SK-N-SH (cell line): ENCODE data around the gene RGS13. TPM values are rescaled to one million over a fixed set of nuclear protein-coding genes. Genes with fewer than 3 reads are reported as not detected.

Experiments
- CTCF ChIA-PET: fragments of 300-600, 350-600 bp; formaldehyde crosslinking; extraction: SDS; loops from one replicate; lab custom pipeline; 2021; lab: Yijun Ruan, JAX
- POLR2A ChIA-PET: fragments of 350-600 bp; sonication (Branson Sonifier 250); formaldehyde crosslinking; extraction: SDS; loops from one replicate; lab custom pipeline; 2020; ENCODE audit warnings: antibody characterized with exemption, inconsistent platforms; lab: Yijun Ruan, JAX
- DNase-seq: peaks from one replicate; pipeline ENCODE4 v3.0.0; 2012
- H2AFZ ChIP-seq: fragments of 200-600 bp; sonication (generic); 2 replicates; pipeline ENCODE4 v1.8.1; 2016; ENCODE audit warnings: antibody characterized with exemption, mild to moderate bottlenecking, low read depth
- H3F3A ChIP-seq: fragments of 200-600 bp; sonication (generic); replicated peaks from 2 replicates; pipeline ENCODE3; 2016; ENCODE audit warnings: antibody characterized with exemption, mild to moderate bottlenecking; ENCODE audit not compliant: insufficient read depth
- H3K27ac ChIP-seq, 2 experiments: fragments of 200-500 bp in 1 of 2; fragments of 200-600 bp in 1 of 2; sonication (Bioruptor generic) in 1 of 2; sonication (generic), shearing (Covaris generic) in 1 of 2; 2 replicates each; pipeline versions ENCODE4 v1.5.1 to v1.6.1; 2014 to 2016; ENCODE audit warnings: low read depth in 2 of 2, inconsistent platforms in 1 of 2, low read length in 1 of 2, mild to moderate bottlenecking in 1 of 2, mixed read lengths in 1 of 2
- H3K27me3 ChIP-seq: fragments of 200-600 bp; sonication (generic), shearing (Covaris generic); 2 replicates; pipeline ENCODE4 v1.6.1; 2016; ENCODE audit warnings: mixed run types; ENCODE audit not compliant: insufficient read depth
- H3K36me3 ChIP-seq, 2 experiments: fragments of 200-500 bp in 1 of 2; fragments of 200-600 bp in 1 of 2; sonication (Bioruptor generic) in 1 of 2; sonication (generic) in 1 of 2; replicated peaks in 1 of 2; 2 replicates each; pipeline versions ENCODE3 to v1.5.1; 2014 to 2016; ENCODE audit warnings: low read length in 1 of 2, mild to moderate bottlenecking in 1 of 2; ENCODE audit not compliant: insufficient read depth in 2 of 2, control insufficient read depth in 1 of 2
- H3K4me1 ChIP-seq, 2 experiments: fragments of 200-500 bp in 1 of 2; fragments of 200-600 bp in 1 of 2; sonication (Bioruptor generic) in 1 of 2; sonication (generic), shearing (Covaris generic) in 1 of 2; 2 replicates each; pipeline versions ENCODE4 v1.5.1 to v1.6.1; 2014 to 2016; ENCODE audit warnings: low read depth in 1 of 2, low read length in 1 of 2, mixed run types in 1 of 2; ENCODE audit not compliant: insufficient read depth in 2 of 2, control insufficient read depth in 1 of 2
- H3K4me2 ChIP-seq: fragments of 200-600 bp; sonication (generic), shearing (Covaris generic); 2 replicates; pipeline ENCODE4 v1.6.1; 2017; ENCODE audit warnings: mixed run types
- H3K4me3 ChIP-seq, 2 experiments: fragments of 200-500 bp in 1 of 2; fragments of 200-600 bp in 1 of 2; sonication (Bioruptor generic) in 1 of 2; sonication (generic), shearing (Covaris generic) in 1 of 2; 2 replicates each; pipeline versions ENCODE4 v1.5.1 to v1.8.1; 2014 to 2016; ENCODE audit warnings: low read depth in 2 of 2, inconsistent platforms in 1 of 2, low read length in 1 of 2, mild to moderate bottlenecking in 1 of 2, mixed read lengths in 1 of 2, moderate library complexity in 1 of 2
- H3K79me2 ChIP-seq: fragments of 200-600 bp; sonication (generic); 2 replicates; pipeline ENCODE4 v1.8.1; 2017; ENCODE audit warnings: mild to moderate bottlenecking; ENCODE audit not compliant: insufficient read depth
- H3K9ac ChIP-seq: fragments of 200-600 bp; sonication (generic); 2 replicates; pipeline ENCODE4 v1.6.1; 2017; ENCODE audit warnings: mixed run types
- H3K9me2 ChIP-seq: fragments of 200-600 bp; sonication (generic); 2 replicates; pipeline ENCODE4 v1.6.1; 2017; ENCODE audit warnings: mixed run types
- H3K9me3 ChIP-seq: fragments of 200-600 bp; sonication (generic); 2 replicates; pipeline ENCODE4 v1.6.1; 2017; ENCODE audit warnings: mixed run types, mild to moderate bottlenecking, moderate library complexity
- H4K20me1 ChIP-seq: fragments of 200-600 bp; sonication (generic); 2 replicates; pipeline ENCODE4 v1.6.1; 2017; ENCODE audit warnings: mild to moderate bottlenecking, mixed run types; ENCODE audit not compliant: insufficient read depth
- ELF1 ChIP-seq: IDR thresholded peaks from 2 replicates; pipeline ENCODE4 v1.4.0; 2012
- EP300 ChIP-seq, 2 experiments: IDR thresholded peaks; 2 replicates each; pipeline versions ENCODE4 v1.4.0 to v1.6.1; 2012; ENCODE audit warnings: borderline replicate concordance in 1 of 2, low read depth in 1 of 2, low read length in 1 of 2
- EZH2phosphoT487 ChIP-seq: fragments of 200-600 bp; sonication (generic); IDR thresholded peaks from 2 replicates; pipeline ENCODE4 v1.6.1; 2017; ENCODE audit warnings: low read depth, mixed run types, mild to moderate bottlenecking, antibody characterized with exemption, moderate library complexity, borderline replicate concordance
- FOXJ3 ChIP-seq: sonication (generic); formaldehyde crosslinking; IDR thresholded peaks from 2 replicates; pipeline ENCODE4 v1.5.1; 2020; ENCODE audit warnings: mild to moderate bottlenecking, missing genetic modification reagents
- FOXM1 ChIP-seq: IDR thresholded peaks from 2 replicates; pipeline ENCODE4 v1.4.0; 2012; ENCODE audit warnings: low read depth, mild to moderate bottlenecking
- GATA2 ChIP-seq: sonication (generic); formaldehyde crosslinking; IDR thresholded peaks from 2 replicates; pipeline ENCODE4 v1.5.0; 2020; ENCODE audit warnings: mild to moderate bottlenecking, missing genetic modification reagents
- RXRA ChIP-seq: IDR thresholded peaks from 2 replicates; pipeline ENCODE4 v1.4.0; 2012; ENCODE audit warnings: low read depth, mild to moderate bottlenecking, borderline replicate concordance
- SMC3 ChIP-seq: IDR thresholded peaks from 2 replicates; pipeline ENCODE4 v1.6.1; 2012; ENCODE audit warnings: low read depth, low read length, improper control_type of control experiment
- TEAD4 ChIP-seq: IDR thresholded peaks from 2 replicates; pipeline ENCODE4 v1.4.0; 2012; ENCODE audit warnings: mild to moderate bottlenecking, borderline replicate concordance; ENCODE audit not compliant: insufficient read depth
- USF1 ChIP-seq: IDR thresholded peaks from 2 replicates; pipeline ENCODE4 v1.4.0; 2012; ENCODE audit warnings: low read depth, borderline replicate concordance
- WGBS: methylation state at CpG from one replicate; pipeline ENCODE4 v1.1.6; 2017; ENCODE audit warnings: low lambda C conversion rate; 5-methylcytosine and 5-hydroxymethylcytosine counted together
- polyA plus RNA-seq, 3 experiments: library from polyadenylated mRNA; depleted of rRNA; stranded (reverse); fragments of >200 nt; gene quantifications; 2 replicates each; pipeline ENCODE4 v1.2.3, GENCODE V29; 2012
- TF ChIP-seq, protein P1 (sequence below): fragments of 150-350 bp; IDR thresholded peaks from 2 replicates; pipeline ENCODE4 v1.6.1; 2017; ENCODE audit warnings: antibody characterized with exemption, low read length, low read depth, borderline replicate concordance
- TF ChIP-seq, protein P2 (sequence below): IDR thresholded peaks from 2 replicates; pipeline ENCODE4 v1.4.0; 2012; ENCODE audit warnings: low read depth, borderline replicate concordance
- TF ChIP-seq, protein P3 (sequence below): IDR thresholded peaks from 2 replicates; pipeline ENCODE4 v1.4.0; 2012; ENCODE audit warnings: low read depth
- TF ChIP-seq, protein P4 (sequence below): IDR thresholded peaks from 2 replicates; pipeline ENCODE4; 2012

The RGS13 gene
- polyA plus RNA-seq, 1 of the 3 experiments (the other 2 are of a cell fraction), result not detected

GRCh38 chr1:192691041-192691440 lies 55.1 kb downstream of the RGS13 start (continued):
- TF ChIP-seq, protein P1, sequence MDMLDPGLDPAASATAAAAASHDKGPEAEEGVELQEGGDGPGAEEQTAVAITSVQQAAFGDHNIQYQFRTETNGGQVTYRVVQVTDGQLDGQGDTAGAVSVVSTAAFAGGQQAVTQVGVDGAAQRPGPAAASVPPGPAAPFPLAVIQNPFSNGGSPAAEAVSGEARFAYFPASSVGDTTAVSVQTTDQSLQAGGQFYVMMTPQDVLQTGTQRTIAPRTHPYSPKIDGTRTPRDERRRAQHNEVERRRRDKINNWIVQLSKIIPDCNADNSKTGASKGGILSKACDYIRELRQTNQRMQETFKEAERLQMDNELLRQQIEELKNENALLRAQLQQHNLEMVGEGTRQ, result no peak
- TF ChIP-seq RXRA, result no peak

GRCh38 chr1:192696082-192696481 lies 60.1 kb downstream of the RGS13 start:
- H3K27ac ChIP-seq, result no peak overlapping the region
- no peak overlapping the region for H3K4me3 ChIP-seq
- 64% methylated on average over 2 of the region's 2 CpGs for WGBS
- POLR2A ChIA-PET, result no interaction called here
- H3K9me3 ChIP-seq, result no peaks in the 10 kb centered on the region
- H3F3A ChIP-seq, result peaks cover 9% of the 10 kb centered on the region
- H3K4me2 ChIP-seq, result no peak overlapping the region
- CTCF ChIA-PET, result interaction anchor here (1.0 kb wide), 1 partner anchor 222 kb away, joined by 3 read pairs; no protein-coding TSS in a partner anchor
- no peaks in the 10 kb centered on the region for H3K79me2 ChIP-seq
- H3K36me3 ChIP-seq, result no peaks in the 10 kb centered on the region
- H3K4me1 ChIP-seq, result peaks cover 8% of the 10 kb centered on the region in 2 experiments; a peak in 2 of 4 replicates
- TF ChIP-seq, protein P2, sequence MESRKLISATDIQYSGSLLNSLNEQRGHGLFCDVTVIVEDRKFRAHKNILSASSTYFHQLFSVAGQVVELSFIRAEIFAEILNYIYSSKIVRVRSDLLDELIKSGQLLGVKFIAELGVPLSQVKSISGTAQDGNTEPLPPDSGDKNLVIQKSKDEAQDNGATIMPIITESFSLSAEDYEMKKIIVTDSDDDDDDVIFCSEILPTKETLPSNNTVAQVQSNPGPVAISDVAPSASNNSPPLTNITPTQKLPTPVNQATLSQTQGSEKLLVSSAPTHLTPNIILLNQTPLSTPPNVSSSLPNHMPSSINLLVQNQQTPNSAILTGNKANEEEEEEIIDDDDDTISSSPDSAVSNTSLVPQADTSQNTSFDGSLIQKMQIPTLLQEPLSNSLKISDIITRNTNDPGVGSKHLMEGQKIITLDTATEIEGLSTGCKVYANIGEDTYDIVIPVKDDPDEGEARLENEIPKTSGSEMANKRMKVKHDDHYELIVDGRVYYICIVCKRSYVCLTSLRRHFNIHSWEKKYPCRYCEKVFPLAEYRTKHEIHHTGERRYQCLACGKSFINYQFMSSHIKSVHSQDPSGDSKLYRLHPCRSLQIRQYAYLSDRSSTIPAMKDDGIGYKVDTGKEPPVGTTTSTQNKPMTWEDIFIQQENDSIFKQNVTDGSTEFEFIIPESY, result no peak
- TF ChIP-seq, protein P3, sequence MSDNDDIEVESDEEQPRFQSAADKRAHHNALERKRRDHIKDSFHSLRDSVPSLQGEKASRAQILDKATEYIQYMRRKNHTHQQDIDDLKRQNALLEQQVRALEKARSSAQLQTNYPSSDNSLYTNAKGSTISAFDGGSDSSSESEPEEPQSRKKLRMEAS, result no peak
- TF ChIP-seq, protein P4, sequence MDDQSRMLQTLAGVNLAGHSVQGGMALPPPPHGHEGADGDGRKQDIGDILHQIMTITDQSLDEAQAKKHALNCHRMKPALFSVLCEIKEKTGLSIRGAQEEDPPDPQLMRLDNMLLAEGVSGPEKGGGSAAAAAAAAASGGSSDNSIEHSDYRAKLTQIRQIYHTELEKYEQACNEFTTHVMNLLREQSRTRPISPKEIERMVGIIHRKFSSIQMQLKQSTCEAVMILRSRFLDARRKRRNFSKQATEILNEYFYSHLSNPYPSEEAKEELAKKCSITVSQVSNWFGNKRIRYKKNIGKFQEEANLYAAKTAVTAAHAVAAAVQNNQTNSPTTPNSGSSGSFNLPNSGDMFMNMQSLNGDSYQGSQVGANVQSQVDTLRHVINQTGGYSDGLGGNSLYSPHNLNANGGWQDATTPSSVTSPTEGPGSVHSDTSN, result no peak
- TF ChIP-seq FOXJ3 (CRISPR knock-in tag) (no peak), ELF1 (no peak), TEAD4 (no peak), SMC3 (no peak), USF1 (no peak), GATA2 (CRISPR knock-in tag) (no peak), EP300 (IDR thresholded peaks at IDR 0.05; ENCODE audit: borderline replicate concordance in 1 of 2, low read depth in 1 of 2, low read length in 1 of 2) (no peak), EZH2phosphoT487 (no peak), FOXM1 (no peak)
- TF ChIP-seq, protein P1, result no peak
- H2AFZ ChIP-seq, result no peak overlapping the region
- H4K20me1 ChIP-seq, result no peaks in the 10 kb centered on the region
- no peak overlapping the region for H3K9ac ChIP-seq
- no peaks in the 10 kb centered on the region for H3K27me3 ChIP-seq
- H3K9me2 ChIP-seq, result no peaks in the 10 kb centered on the region
- DNase-seq, result no peak
